ENCODE results near the gene UTP4.

UTP4 gene

DNA sequence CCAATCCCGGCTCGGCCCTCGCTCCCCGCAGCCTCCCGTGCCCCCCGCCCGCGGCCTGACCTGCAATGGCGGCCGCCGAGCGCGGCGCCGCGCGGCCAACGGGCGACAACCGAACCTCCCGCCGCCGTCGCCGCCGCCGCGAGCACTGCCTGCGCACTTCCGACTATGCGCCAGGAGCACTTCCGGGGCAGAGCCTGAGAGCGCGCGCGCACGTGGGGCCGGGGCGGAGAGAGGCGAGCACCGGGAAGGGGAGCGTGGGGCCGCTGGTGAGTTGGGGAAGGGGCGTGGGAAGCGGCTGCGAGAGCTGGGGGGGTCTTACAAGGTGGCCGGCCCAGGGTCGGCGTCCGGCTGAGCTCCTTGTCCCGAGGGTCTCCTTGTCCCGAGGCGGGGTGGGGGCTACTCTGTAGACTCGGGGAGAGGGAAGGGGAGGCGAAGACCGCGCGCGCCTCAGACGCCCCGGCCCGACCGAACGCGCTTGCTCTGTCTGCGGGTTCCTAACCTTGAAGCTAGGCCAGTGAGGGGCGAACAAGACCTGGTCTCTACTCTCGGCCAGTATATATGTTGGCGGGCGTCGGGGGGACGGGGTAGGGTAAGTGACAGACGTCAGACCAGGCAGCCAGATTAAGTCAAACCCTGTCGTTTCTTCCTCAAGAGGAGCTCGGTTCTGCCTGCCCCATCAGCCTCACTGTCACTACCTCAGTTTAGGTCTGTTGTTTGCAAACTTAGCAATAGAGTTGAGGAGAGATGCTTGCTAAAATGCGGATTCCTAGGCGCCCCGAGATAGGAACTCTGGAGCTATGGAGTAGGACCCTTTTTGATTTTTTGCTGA, at the start of gene UTP4, which contains the start of gene CHTF8:
Gene UTP4 (plus strand): TSS at position 226 of the 829 bp plus-strand sequence. CDS start 811 bp downstream, outside the sequence.
Gene CHTF8 (minus strand): TSS at position 165 of the 829 bp plus-strand sequence. CDS start 11,130 bp downstream, outside the sequence.
- peak; percentile 55 for DNase-seq

DNA sequence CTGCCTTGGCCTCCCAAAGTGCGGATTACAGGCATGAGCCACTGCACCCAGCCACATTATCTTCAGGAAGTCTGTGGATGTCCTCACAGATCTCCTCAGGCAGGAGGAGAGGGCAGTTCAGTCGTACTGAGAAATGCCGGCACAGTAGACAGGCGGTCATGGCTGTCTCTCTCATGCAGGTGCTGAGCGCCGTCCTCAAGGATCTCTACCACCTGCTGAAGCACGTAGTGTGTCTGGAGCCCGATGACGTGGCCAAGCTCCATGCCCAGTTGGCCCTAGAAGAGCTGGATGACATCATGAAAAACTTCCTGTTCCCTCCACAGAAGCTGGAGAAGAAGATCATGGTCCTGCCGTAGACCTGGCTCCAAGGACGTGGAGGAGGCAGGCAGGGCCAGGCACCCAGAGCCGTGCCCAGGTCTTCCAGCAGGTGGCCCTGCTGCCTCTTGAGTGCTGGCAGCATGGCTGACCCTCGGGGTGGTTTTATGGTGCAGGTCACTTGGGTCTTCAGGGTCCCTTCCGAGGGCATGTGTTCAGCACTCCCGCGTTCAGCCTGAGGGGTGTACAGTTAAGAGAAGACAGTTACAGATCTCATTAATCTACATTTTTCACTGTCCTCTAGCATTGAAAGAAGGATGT, 49.0 kb upstream of the UTP4 start:
- DNase-seq = no peak

DNA sequence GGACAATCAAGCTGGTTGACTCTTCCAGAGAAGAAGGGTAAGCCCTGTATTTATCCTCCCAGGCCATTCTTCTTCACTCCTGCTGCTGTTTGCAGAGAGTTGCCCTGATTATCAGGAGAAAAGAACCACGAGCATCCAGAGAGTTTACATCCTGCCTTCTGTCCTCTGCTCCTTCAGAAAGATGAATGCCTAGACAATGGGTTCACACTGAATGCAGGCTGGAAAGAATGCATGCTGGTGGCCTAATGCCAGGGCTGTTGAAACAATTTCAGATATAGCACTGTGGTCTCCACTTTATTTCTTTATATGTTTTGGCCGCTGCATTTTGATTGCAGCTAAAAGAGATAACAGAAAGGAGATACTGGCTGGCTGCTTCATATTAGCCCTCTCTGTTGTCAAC, 48.2 kb upstream of the UTP4 start:
- no peak for DNase-seq

DNA sequence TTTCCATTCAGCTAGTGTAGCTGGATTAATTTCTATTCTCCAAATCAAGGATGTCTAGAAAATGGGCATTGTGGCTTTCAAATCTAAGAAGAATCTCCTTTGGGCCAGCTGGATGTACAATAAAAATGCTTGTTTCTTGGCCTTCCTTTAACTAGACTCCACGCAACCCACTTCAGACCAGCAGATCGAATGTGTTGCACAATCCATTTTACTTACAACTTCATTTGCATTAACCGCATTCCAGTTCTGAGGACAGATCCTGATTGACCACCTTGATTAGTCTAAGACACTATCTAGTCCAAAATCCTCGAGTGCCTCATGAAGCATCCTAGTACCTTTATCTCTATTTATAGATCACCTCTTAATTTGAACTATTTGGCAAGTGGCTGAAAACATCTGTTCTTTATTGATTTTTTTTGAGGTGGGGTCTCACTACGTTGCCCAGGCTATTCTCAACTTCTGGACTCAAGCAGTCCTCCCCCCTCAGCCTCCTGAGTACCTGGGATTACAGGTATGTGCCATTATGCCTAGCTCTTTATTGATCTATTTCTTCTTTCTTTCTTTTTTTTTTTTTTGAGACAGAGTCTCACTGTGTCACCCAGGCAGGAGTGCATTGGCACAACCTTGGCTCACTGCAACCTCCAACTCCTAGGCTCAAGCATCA, 47.3 kb upstream of the UTP4 start:
- no peak for DNase-seq

DNA sequence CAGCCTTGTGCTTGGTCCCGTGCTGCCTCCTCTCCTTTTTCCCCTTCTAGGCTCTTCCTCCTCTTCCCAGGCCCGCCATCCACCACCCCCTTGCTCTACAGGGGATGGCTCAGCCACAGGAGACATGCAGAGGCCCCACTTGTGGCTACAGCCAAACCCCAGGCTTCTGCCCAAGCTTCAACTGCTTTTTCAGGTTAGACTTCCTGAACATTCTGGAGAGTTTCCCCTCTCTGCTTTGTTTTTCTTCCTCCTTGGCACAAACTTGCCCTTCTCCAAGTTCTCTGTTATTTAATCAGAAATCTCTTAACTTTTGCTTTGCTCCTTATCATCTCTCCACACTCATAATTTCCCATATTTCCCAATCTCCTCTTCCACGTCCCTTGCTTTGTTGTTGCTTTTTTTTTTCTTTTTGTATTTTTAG, 45.3 kb upstream of the UTP4 start:
- no peak for DNase-seq

DNA sequence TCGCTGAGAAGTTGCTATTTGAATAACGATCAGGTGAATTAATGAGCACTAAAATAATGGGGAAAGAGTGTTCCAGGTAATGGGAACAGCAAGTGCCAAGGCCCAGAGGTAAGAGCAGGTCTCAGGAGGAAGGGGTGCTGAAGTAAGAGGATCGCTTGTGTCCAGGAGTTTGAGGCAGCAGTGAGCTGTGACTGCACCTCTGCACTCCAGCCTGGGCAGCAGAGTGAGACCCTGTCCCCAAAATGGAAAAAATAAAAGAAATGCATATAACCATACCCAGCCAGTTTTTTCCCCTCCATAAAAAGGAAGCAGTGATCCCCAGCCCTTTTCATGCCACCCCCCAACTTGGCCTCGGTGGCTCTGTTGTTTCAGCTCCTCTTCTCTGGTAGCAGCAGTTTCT, 43.8 kb upstream of the UTP4 start:
- DNase-seq = no peak

DNA sequence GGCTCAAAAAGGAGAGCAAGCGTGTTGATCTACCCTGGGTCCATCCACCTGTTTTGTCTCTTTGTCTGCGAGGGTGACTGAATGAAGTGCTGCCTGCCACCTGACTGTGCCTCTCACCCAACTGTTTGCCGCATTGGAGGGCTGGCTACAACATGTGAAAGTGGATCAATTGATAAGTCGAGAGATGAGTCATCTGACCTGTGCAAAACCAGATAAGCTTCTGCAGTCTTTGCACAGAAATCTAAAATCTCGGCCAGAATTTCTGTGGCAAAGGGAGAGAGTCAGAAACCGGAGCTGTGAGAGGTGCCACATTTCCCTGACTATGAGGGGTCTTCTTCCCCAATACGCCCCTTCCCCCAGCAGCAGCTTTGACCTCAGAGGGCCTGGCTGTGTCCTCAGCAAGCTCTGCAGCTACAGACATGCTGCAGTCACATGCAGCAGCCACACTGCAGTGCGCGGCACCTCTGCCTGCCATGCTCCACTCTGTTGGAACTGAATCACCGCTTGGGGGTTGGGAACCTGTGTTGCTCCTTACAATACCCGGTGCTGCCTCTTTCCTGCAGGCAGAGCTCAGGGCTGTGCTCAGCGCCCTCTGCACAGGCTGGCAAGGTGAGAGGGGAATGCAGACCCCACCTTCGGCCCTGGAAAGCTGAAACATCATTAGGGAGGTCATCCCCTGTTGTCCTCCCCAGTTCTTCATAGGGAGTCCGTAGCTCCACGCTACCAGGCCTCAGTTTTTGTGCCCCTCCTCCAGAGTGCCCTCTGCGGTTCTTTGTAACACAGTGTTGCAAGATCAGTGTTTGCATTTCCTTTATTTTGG, 43.1 kb upstream of the UTP4 start:
- DNase-seq = no peak

DNA sequence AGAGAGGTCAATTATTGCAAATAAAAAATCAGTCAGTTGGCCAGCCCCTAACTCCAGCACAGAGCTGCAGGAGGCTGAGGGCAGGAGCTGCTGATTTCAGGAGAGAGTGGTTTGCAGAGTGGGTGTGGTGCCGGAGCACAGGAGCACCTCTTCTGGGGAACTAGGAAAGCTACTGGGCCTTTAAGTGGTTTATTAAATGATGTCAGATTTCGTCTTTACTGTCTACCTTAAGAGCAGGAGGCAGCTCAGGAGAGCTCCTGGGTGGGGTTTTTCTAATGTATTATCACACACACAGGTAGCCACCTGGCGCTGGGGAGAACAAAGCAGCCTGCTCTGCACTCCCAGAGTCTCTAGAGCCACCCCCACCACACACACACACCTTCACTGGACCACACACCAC, 38.5 kb upstream of the UTP4 start:
- DNase-seq = no peak

DNA sequence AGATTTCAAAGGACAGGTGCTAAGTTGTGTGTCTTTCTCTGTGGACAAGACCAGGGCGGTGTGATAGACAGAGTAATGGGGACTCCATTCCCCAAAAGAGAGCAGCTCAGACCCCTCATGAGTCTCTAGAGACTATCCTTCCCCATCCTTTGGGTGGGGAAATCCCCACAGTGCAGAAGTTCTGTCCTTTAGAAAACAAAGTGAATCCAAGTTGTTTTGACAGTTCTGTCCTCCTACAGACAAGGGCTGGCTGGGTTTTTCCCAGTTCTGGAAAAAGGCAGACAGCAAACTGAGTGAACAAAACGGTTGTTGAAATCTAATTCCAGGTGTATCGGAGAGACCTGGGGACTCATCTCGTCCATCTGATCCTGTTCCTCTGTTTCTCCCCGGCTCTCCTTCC, 37.9 kb upstream of the UTP4 start:
- DNase-seq = no peak

DNA sequence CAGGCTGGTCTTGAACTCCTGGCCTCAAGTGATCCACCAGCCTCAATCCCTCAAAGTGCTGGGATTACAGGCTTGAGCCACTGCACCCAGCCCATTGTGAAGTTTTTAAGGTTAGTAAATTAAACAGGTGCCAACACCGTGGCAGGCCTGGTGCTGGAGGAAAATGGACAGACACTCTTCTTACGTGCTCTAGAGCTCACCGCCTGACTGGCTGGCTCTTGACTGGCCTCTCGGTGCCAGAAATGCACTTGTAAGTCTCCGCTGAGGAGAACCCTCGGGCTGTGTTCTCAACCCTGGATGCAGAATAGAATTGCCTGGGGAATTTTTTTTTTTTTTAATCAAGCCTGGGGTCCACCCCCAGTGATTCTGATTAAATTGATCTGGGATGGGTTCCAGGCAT, 37.3 kb upstream of the UTP4 start:
- DNase-seq = no peak

DNA sequence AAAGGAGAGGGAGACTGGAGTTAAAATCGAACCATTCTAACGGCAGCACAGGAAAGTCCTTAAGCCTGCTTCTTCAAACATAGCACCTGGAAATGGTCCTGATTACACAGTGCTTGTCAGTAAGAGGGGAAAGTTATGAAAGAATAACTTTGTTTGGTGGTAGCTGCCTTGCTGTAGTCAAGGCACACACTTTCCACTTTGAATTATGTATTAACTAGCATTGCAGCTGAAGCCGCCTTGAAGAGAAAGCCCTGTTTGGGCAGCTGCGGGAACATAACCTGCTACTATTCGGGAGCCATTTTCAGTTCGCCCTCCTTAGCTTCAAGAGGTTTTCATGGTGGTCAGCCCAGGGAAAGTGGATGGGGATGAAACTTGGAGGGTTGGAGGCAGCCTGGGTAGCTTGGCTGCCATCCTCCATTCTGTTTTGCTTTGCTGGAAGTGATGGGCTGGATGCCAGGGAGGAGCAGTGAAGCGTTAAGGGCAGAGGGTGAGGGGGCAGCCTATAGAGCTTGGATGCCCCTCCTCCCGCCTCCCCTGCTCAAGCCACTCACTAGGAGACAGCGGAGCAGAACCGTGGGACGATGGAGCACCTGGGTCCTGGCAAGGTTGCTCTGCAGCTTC, 32.3 kb upstream of the UTP4 start:
- no peak for DNase-seq

DNA sequence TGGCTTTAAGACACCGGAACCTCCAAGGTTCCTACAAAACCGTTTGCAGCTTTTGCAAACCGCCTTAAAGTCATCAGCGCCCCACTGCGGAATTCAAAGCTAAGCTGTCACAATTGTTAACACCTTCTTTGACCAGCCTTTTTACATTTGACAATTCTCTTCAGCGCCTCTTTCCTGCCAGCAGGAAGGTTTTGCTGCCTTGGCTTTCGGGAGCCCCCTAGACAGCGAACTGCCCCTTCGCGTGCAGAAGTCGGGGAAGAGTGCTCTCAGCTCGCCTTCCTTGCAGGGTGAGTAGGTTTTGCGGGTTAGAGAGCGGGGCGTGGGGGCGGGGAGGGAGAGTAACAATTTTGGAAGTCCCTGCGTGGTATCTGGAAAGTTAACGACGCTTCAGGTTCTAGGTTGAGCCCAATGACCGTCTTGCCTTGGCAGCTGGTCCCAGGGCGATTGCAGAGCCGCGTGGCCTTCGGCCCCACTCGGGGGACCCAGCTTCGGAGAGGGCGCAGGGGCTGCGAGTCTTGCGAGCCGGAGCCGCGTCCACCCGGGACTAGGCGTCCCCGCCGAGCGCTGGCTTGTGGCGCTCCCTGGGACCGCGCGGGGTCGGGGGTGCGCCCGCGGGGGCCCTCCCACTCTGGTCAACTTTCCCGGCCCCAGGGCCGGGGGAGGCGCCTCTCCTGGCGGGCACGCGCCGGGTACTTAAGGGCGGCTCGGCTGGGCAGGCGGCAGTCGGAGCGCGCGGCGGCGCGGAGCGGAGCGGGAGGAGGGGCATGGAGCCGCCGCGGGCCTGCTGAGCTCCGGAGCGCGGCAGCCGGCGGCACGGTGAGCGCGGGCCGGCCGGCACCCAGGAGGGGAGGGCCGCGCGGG, 26.7 kb upstream of the UTP4 start, which contains the start of gene HAS3:
Gene HAS3 (plus strand): TSS at position 153 of the 861 bp plus-strand sequence. CDS start 3,743 bp downstream, outside the sequence.
- peak; percentile 24 for DNase-seq

DNA sequence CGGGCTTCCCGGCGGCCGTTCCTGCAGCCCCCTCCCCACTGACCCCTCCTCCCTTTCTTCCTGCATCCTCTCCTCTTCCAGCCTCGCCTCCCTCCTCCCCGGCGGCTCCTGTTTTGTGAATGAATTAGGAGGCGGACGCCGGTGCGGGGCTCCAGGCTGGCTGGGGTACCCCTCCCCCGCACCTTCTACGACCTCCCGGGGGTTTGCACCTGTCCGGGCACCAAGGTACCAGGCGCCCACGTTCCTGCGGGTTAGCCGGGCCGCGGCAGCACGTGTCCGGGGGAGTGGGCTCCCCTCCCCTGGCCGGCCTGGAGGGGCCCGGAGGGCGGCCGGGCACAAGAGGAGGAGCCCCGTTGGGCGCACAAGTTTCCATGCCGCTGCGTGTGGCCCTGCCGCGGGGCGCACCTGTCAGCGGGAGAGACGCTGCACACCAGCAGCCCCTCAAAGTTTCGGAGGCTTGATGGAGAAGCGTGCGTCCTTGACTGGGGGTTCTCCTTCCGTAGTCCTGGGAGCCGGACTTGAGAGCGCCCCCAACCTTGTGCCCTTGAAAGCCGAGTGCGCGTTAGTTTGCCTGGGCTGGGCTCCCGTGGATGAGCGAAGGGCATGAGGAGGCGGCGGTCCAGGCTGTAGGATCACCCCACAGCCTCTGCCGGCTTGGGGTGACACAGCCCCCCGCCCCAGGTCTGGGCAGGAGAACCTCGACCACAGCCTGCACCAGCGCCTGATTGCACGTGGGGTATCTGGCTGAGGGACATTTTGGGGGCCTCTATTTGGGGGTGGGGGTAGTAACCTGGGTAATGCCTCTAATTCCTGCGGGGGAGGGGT, 25.7 kb upstream of the UTP4 start:
- no peak for DNase-seq

DNA sequence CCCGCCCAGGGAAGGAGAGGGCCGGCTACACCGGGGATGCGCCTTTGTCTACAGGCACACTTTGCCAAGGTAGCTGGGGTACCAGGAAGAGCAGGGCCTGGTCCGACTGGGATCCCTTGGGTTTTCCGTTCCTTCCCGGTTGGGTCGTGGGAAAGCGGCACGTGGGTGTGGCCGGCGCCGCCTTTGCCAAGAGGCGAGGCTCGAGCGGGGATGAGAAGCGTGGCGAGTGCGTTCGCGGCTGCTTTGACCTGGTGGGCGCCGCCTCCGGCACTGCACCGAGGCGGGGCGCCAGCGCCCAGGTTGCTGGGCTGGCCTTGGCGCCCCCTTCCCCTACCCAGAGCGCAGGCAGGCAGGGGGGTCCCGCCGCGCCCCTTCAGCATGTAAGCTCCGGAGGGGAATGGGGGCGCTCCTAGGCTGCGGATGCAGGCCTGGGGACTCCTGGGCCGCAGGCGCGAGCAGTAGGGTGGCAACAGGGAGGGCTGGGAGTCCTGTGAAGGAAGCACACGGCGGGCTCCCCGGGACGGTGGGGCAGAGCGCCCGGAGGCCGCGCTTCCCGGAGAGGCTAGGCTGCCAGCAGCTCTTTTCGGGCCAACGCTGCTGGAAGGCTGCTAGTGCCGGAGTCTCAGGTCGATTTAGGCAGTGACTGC, 25.0 kb upstream of the UTP4 start:
- DNase-seq = no peak

DNA sequence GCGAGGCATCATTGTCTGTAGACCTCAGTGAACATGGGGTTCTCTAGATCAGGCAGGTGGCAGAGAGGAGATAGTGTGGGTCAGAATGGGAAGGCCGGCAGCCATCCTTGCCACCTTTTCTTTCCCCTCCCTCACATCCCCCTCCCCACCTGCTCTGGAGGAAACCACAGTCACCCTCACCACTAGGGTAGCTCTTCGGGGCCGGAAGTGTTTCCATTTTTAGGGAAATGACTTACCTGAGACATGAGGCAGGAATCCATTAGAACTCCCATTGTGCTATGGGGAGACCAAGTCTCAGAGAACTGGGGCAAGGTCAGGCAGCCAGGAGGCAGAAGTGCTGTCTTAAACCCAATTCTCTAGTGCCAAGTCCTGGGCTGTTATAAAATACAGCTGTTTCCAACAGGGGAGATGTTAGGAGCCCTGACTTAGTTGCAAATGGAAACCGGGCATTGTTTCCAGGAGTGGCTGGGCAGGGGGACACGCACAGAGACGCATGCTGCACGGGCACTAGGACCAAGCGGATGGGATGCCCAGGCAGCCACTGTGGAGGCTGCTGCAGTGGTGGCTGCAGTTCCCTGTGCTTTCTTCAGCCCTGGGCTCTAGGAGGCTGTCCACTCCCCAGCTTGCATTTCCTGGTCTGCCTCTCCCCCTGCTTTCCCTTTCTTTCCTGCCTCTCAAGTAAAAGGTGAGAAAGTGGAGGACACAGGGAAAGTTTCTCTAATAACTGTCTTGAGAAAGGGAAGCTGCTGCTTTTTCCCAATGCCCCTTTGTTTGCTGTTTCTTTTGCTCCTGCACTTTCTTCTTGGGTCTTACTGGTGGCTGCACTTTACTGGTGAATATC, 24.2 kb upstream of the UTP4 start:
- DNase-seq = no peak

DNA sequence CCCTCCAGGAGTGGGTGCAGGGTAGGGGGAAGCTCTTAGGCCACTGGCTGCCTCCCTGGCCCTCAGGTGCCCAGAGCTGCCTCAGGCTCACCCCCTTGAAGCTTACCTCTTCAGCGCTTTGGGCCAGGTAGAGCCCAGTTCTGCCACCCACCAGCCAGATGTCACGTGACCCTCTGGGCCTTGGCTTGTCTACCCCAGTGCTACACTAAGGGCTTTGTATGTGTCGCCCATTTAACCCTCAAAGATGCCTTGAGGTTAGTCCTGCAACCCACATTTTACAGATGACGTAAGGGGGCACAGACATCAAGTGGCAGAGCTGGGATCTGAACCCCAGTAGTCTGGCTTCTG, 23.6 kb upstream of the UTP4 start:
- no peak for DNase-seq

DNA sequence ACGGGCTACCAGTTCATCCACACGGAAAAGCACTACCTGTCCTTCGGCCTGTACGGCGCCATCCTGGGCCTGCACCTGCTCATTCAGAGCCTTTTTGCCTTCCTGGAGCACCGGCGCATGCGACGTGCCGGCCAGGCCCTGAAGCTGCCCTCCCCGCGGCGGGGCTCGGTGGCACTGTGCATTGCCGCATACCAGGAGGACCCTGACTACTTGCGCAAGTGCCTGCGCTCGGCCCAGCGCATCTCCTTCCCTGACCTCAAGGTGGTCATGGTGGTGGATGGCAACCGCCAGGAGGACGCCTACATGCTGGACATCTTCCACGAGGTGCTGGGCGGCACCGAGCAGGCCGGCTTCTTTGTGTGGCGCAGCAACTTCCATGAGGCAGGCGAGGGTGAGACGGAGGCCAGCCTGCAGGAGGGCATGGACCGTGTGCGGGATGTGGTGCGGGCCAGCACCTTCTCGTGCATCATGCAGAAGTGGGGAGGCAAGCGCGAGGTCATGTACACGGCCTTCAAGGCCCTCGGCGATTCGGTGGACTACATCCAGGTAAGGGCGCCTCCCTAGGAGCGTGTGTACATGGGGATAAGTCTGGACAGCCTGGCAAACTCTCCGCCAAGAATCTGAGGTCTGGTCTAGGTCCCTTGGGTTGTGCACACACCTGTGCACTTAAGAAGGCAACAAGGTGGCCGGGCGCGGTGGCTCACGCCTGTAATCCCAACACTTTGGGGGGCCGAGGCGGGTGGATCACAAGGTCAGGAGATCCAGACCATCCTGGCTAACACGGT, 22.8 kb upstream of the UTP4 start:
- DNase-seq = no peak

DNA sequence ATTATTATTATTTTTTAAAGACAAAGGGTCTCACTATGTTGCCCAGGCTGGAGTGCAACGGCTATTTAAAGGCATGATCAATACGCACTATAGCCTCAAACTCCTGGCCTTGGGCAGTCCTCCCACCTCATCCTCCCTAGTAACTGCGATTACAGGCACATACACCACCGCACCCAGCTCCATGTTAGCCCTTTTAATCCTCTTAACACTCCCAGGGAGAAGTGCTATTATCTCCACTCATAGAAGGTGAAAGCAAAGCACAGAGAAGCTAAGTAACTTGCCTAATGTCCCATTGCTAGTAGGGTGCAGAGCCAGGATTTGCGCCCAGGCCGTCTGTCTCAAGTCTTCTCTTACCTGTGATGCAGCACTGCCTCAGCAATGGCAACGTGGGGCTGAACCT, 22.0 kb upstream of the UTP4 start:
- DNase-seq = no peak
